ENCODE measurements around the gene ELMOD3. TPM values are rescaled to one million over a fixed set of nuclear protein-coding genes. Genes with fewer than 3 reads are reported as not detected.

ELMOD3 gene
- total RNA-seq, 1 donor from 2014 or later = 25.4 TPM

- peak; percentile 22 for ATAC-seq (ENCODE audit: low read depth)
- Mint-ChIP-seq H3K4me3 (no peak overlapping the region), H3K27me3 (no peaks in the 10 kb centered on the region), H3K27ac (peak overlapping the region; percentile 81), H3K9me3 (no peaks in the 10 kb centered on the region), H3K36me3 (ENCODE audit: low read depth) (peaks cover 68% of the 10 kb centered on the region), H3K4me1 (peaks cover 30% of the 10 kb centered on the region)
- ChIA-PET CTCF (interaction anchor here (0.8 to 7.9 kb wide), 8 partner anchors 14 to 165 kb away, joined by 3 to 105 read pairs (median 8); partner anchors contain the start of genes MAT2A and SH2D6), POLR2A (interaction anchor here (0.7 to 4.3 kb wide), 14 partner anchors 17 to 212 kb away, joined by 3 to 47 read pairs (median 7); partner anchors contain the start of genes ELMOD3, MAT2A, RETSAT and SH2D6)
- no peak for TF ChIP-seq CTCF (IDR thresholded peaks at IDR 0.05)
- intact Hi-C loops (cut with micrococcal nuclease) = loop anchor here (1.0 kb wide), 2 partner anchors 29 to 161 kb away; no protein-coding TSS in a partner anchor
- DNase-seq = peak; percentile 69
These were observed 36.5 kb downstream of the ELMOD3 start for GRCh38 chr2:85390941-85391669.

GRCh38 chr2:85393836-85394235, 39.3 kb downstream of the ELMOD3 start:
- CTCF ChIA-PET = interaction anchor here (0.6 to 7.9 kb wide), 3 partner anchors 20 to 167 kb away, joined by 4 to 105 read pairs (median 9); no protein-coding TSS in a partner anchor
- no peak overlapping the region for H3K4me3 Mint-ChIP-seq
- no peak for ATAC-seq (ENCODE audit: low read depth)
- H3K4me1 Mint-ChIP-seq = peaks cover 30% of the 10 kb centered on the region
- H3K36me3 Mint-ChIP-seq (ENCODE audit: low read depth) = peaks cover 77% of the 10 kb centered on the region
- intact Hi-C loops (cut with micrococcal nuclease) = no loop called here
- POLR2A ChIA-PET = interaction anchor here (1.0 to 4.3 kb wide), 3 partner anchors 14 to 25 kb away, joined by 3 to 47 read pairs (median 3); partner anchors contain the start of gene SH2D6
- no peaks in the 10 kb centered on the region for H3K9me3 Mint-ChIP-seq
- H3K27me3 Mint-ChIP-seq = no peaks in the 10 kb centered on the region
- TF ChIP-seq CTCF (IDR thresholded peaks at IDR 0.05) = no peak
- DNase-seq = no peak
- H3K27ac Mint-ChIP-seq = peak overlapping the region; percentile 81

- no peaks in the 10 kb centered on the region for H3K9me3 Mint-ChIP-seq
- CTCF ChIA-PET = interaction anchor here (7.9 kb wide), 1 partner anchor 157 kb away, joined by 105 read pairs; no protein-coding TSS in a partner anchor
- no peak overlapping the region for H3K4me3 Mint-ChIP-seq
- no peak for ATAC-seq (ENCODE audit: low read depth)
- H3K4me1 Mint-ChIP-seq = peaks cover 30% of the 10 kb centered on the region
- no peaks in the 10 kb centered on the region for H3K27me3 Mint-ChIP-seq
- H3K36me3 Mint-ChIP-seq (ENCODE audit: low read depth) = peaks cover 77% of the 10 kb centered on the region
- DNase-seq = no peak
- peak overlapping the region; percentile 25 for H3K27ac Mint-ChIP-seq
- TF ChIP-seq CTCF (IDR thresholded peaks at IDR 0.05) = no peak
- intact Hi-C loops (cut with micrococcal nuclease) = no loop called here
- POLR2A ChIA-PET = interaction anchor here (1.0 to 1.1 kb wide), 3 partner anchors 14 to 39 kb away, joined by 3 read pairs; partner anchors contain the start of genes ELMOD3, RETSAT and SH2D6
These were observed 39.7 kb downstream of the ELMOD3 start for GRCh38 chr2:85394261-85394681.

- ATAC-seq (ENCODE audit: low read depth) (no peak), DNase-seq (no peak)
- intact Hi-C loops (cut with micrococcal nuclease) = no loop called here
- ChIA-PET POLR2A (interaction anchor here (1.0 to 1.1 kb wide), 3 partner anchors 14 to 40 kb away, joined by 3 read pairs; partner anchors contain the start of genes ELMOD3, RETSAT and SH2D6), CTCF (interaction anchor here (7.9 kb wide), 1 partner anchor 156 kb away, joined by 105 read pairs; no protein-coding TSS in a partner anchor)
- Mint-ChIP-seq H3K4me3 (no peak overlapping the region), H3K36me3 (ENCODE audit: low read depth) (peaks cover 76% of the 10 kb centered on the region), H3K27me3 (no peaks in the 10 kb centered on the region), H3K9me3 (no peaks in the 10 kb centered on the region), H3K4me1 (peaks cover 30% of the 10 kb centered on the region), H3K27ac (no peak overlapping the region)
- TF ChIP-seq CTCF (IDR thresholded peaks at IDR 0.05) = no peak
These were observed 40.4 kb downstream of the ELMOD3 start for GRCh38 chr2:85394976-85395375.

GRCh38 chr2:85395912-85396475, 41.4 kb downstream of the ELMOD3 start:
- Mint-ChIP-seq H3K36me3 (ENCODE audit: low read depth) (peaks cover 78% of the 10 kb centered on the region), H3K4me3 (no peak overlapping the region), H3K27ac (no peak overlapping the region), H3K27me3 (no peaks in the 10 kb centered on the region), H3K4me1 (peaks cover 30% of the 10 kb centered on the region), H3K9me3 (no peaks in the 10 kb centered on the region)
- intact Hi-C loops (cut with micrococcal nuclease) = no loop called here
- POLR2A ChIA-PET = no interaction called here
- CTCF ChIA-PET = no interaction called here
- TF ChIP-seq CTCF (IDR thresholded peaks at IDR 0.05) = no peak
- DNase-seq (no peak), ATAC-seq (ENCODE audit: low read depth) (no peak)
